ENCODE measurements around the gene CHN2. TPM values are rescaled to one million over a fixed set of nuclear protein-coding genes. Genes with fewer than 3 reads are reported as not detected.

The CHN2 gene
- total RNA-seq, 1 experiment from 2014 or later = 5.0 TPM

DNA sequence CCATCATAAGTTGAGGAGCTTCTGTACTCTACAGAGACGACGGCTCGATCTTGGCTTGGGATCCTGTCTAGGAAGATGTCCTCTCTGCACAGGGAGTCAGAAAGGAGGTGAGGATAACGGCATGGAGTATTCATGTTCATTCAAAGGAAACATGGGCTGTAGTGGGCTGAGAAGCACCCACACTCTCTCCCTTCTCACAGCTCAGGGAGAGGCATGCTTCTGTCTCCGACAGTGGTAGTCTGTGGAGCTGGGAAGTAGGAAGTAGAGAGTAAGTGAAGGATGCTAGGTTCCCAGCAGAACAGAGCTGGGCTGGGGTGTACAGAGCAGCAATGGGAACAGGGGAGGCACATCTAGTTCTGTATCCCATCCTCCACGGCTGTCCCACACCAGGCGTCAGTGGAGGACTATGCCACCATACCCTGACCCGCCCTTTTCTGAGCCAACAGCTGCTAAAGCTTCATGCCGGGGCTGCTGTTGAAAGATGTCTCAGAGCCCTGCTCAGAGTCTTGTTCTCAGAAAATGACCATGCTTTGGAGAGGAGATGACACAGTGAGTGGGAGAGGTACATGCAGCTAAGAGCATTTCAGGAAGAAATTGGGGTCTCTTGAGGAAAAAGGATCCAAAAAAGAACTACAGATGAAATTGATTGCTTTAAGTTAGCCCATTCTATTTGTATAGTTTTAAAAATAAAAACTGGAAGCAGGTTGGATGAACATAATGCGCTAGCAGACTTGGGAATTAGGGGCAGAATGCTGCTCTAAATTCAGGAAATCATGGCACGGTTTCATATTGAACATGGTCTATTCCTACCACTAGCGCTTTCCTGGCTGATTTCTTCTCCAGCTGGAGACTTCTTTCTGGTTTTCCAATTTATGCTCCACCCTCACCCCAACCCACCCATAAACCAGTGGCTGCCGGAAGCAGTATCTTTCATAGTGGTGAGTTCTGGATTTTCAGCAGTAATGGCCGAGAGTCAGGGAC, 138.6 kb downstream of the CHN2 start:
- no peaks in the 10 kb centered on the region for H3K36me3 Mint-ChIP-seq
- TF ChIP-seq, protein P1, sequence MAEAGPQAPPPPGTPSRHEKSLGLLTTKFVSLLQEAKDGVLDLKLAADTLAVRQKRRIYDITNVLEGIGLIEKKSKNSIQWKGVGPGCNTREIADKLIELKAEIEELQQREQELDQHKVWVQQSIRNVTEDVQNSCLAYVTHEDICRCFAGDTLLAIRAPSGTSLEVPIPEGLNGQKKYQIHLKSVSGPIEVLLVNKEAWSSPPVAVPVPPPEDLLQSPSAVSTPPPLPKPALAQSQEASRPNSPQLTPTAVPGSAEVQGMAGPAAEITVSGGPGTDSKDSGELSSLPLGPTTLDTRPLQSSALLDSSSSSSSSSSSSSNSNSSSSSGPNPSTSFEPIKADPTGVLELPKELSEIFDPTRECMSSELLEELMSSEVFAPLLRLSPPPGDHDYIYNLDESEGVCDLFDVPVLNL (CRISPR knock-in tag; IDR thresholded peaks at IDR 0.05; ENCODE audit: borderline replicate concordance, low read depth) = no peak
- TF ChIP-seq SP1 (CRISPR knock-in tag; conservative IDR thresholded peaks at IDR 0.05) (no peak), MXD4 (CRISPR knock-in tag; IDR thresholded peaks at IDR 0.05; ENCODE audit: borderline replicate concordance) (no peak), JUN (CRISPR knock-in tag; IDR thresholded peaks at IDR 0.05) (no peak), E2F5 (CRISPR knock-in tag; IDR thresholded peaks at IDR 0.05) (no peak), ZBTB21 (CRISPR knock-in tag; IDR thresholded peaks at IDR 0.05; ENCODE audit: borderline replicate concordance) (no peak), IRF2 (CRISPR knock-in tag; IDR thresholded peaks at IDR 0.05; ENCODE audit: borderline replicate concordance, low read depth) (no peak), FOXP1 (CRISPR knock-in tag; IDR thresholded peaks at IDR 0.05; ENCODE audit: borderline replicate concordance) (no peak), NFYB (CRISPR knock-in tag; conservative IDR thresholded peaks at IDR 0.05; ENCODE audit: low read depth) (no peak), JAZF1 (CRISPR knock-in tag; IDR thresholded peaks at IDR 0.05) (no peak), TEAD4 (CRISPR knock-in tag; IDR thresholded peaks at IDR 0.05) (no peak), CDX4 (CRISPR knock-in tag; IDR thresholded peaks at IDR 0.05; ENCODE audit: borderline replicate concordance) (no peak), ZNF423 (CRISPR knock-in tag; IDR thresholded peaks at IDR 0.05) (no peak), HMGXB4 (CRISPR knock-in tag; IDR thresholded peaks at IDR 0.05) (no peak), NR2C2 (CRISPR knock-in tag; IDR thresholded peaks at IDR 0.05) (no peak)
- TF ChIP-seq, protein P2, sequence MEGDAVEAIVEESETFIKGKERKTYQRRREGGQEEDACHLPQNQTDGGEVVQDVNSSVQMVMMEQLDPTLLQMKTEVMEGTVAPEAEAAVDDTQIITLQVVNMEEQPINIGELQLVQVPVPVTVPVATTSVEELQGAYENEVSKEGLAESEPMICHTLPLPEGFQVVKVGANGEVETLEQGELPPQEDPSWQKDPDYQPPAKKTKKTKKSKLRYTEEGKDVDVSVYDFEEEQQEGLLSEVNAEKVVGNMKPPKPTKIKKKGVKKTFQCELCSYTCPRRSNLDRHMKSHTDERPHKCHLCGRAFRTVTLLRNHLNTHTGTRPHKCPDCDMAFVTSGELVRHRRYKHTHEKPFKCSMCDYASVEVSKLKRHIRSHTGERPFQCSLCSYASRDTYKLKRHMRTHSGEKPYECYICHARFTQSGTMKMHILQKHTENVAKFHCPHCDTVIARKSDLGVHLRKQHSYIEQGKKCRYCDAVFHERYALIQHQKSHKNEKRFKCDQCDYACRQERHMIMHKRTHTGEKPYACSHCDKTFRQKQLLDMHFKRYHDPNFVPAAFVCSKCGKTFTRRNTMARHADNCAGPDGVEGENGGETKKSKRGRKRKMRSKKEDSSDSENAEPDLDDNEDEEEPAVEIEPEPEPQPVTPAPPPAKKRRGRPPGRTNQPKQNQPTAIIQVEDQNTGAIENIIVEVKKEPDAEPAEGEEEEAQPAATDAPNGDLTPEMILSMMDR (IDR thresholded peaks at IDR 0.05) = no peak
- TF ChIP-seq, protein P3, sequence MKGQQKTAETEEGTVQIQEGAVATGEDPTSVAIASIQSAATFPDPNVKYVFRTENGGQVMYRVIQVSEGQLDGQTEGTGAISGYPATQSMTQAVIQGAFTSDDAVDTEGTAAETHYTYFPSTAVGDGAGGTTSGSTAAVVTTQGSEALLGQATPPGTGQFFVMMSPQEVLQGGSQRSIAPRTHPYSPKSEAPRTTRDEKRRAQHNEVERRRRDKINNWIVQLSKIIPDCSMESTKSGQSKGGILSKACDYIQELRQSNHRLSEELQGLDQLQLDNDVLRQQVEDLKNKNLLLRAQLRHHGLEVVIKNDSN (CRISPR knock-in tag; IDR thresholded peaks at IDR 0.05) = no peak
- TF ChIP-seq, protein P4, sequence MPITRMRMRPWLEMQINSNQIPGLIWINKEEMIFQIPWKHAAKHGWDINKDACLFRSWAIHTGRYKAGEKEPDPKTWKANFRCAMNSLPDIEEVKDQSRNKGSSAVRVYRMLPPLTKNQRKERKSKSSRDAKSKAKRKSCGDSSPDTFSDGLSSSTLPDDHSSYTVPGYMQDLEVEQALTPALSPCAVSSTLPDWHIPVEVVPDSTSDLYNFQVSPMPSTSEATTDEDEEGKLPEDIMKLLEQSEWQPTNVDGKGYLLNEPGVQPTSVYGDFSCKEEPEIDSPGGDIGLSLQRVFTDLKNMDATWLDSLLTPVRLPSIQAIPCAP (CRISPR knock-in tag; IDR thresholded peaks at IDR 0.05) = no peak
- no peak overlapping the region for H3K4me3 Mint-ChIP-seq
- ATAC-seq = no peak
- no peak overlapping the region for H3K27ac Mint-ChIP-seq
- no peaks in the 10 kb centered on the region for H3K9me3 Mint-ChIP-seq
- no peak for DNase-seq (ENCODE audit: low spot score)
- H3K4me1 Mint-ChIP-seq = peaks cover 5% of the 10 kb centered on the region
- CTCF ChIA-PET = interaction anchor here (1.1 to 1.2 kb wide), 2 partner anchors 36 to 75 kb away, joined by 3 to 4 read pairs; no protein-coding TSS in a partner anchor
- no peaks in the 10 kb centered on the region for H3K27me3 Mint-ChIP-seq (ENCODE audit: low read depth)
- POLR2A ChIA-PET = no interaction called here

Measured in WTC11 (cell line).